Loucy (cell line): ENCODE data around the gene FAT4.

Experiments
- CTCF ChIP-seq: fragments of 200-600 bp; sonication (generic); conservative IDR thresholded peaks from 2 replicates; pipeline ENCODE4 v1.5.1; 2014; ENCODE audit warnings: mild to moderate bottlenecking, antibody characterized with exemption, low read length
- EZH2phosphoT487 ChIP-seq: fragments of 200-600 bp; IDR thresholded peaks from 2 replicates; pipeline ENCODE4 v1.6.1; 2018; ENCODE audit warnings: antibody characterized with exemption, mild to moderate bottlenecking, moderate library complexity, borderline replicate concordance

GRCh38 chr4:125316791-125317524 is 2.2 kb downstream of the FAT4 start:
- TF ChIP-seq CTCF, result no peak
- no peak for TF ChIP-seq EZH2phosphoT487
